CD4-positive, alpha-beta T cell treated with Interferon alpha-2 for 1 hour (primary cell): Measurements from ENCODE around the gene ACOXL.

Source experiments
- DNase-seq, 2 donors: peaks; one replicate each; pipeline ENCODE4 v3.0.0-alpha.2; 2020 to 2022

The ACOXL gene

DNA sequence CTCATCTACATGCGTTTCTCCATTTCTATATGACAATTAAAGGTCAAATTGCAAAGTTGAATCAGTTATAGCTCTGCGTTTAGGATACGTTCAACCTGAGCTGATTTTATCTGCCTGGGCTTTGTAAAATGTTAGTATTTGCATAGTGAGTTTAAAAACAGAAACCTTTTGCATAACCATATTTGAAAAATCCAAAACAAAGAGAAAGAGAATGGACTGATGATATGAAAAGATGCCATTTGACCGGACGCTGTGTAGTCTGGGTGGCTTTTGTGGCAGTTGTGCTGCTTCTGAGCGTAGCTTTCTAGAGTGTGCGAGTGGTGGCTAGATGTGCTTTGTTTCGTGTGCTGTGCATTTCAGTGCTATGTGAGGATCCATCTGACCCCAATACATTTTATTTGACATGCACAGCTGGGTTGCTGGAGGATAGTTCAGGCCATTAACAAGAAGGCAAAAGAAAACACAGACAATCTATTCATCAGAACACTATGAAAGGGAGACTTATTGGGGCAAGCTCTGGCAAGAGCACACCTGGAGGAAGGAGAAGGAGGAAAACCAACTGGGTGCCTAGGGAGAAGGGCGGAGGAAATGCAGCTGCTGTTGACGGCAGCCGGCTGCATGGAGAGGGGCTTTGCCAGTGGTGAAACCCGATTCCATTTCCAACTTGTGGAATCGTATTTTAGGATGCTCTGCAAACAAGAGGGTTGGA, 126.8 kb downstream of the ACOXL start:
- DNase-seq = no peak

DNA sequence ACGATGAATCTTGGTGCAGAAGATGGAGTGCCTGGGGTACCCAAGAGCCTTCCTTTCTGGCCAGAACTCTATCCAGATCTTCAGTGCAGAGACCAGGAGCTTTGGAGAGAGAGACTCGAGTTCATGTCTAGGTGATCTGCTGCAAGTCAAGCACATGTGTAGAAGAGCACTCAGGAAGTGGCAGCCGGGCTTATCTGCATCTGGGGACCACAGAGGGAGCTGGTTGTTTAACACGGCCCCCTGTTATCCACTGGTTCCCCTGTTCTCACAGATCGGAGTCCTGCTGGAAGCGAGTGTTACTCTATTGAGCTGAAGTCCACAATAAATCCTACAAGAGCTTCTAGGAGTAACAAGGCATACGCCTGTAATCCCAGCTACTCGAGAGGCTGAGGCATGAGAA, 128.3 kb downstream of the ACOXL start:
- DNase-seq = no peak

DNA sequence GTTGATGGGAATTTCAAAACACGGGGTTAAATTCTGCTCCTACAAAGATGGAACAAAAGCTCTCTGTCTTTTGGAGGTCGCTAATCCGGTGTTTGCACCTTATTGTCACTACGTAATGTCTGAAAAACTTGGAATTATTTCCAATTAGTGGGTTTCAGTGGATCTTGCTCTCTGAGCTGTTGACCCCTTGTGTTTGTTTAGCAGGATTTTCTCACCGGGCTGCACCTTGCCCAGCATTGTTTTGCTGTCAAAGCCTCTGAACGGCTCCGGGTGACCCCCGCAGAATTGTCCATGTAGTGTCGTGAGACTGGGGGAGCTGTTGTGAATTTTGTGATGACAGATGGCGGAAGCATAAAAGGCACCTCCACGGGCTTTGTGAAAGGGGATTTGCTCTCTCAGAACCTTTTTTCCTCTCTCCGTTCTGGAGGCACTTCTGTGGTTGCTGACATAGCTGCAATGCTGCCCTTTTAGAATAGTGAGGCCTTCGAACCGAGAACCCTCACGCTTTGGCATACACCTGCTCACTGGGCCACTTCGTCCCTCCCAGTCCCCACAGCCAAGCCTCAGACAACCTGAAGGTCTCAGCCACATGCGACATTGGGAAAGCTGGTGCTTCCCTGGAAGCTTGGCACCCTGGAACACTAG, 129.4 kb downstream of the ACOXL start:
- no peak for DNase-seq

DNA sequence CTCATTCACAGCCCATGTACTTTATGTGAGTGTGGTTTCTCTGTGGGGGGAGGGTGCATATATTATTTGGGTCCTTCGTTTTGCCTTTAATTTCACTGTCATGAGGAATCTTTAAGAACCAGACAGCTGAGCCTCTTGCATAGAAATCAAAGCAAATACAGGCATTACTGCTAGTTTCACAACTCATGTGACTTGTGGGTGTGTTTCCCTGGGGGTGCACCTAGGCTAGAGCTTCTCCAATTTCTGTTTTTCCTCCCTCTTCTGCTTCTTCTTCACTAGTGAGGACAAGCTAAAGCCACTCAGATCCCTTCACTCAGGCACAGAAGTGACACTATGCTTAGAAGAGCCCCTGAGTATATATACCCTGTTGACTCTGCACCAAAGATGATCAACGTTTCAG, 131.4 kb downstream of the ACOXL start:
- no peak for DNase-seq

DNA sequence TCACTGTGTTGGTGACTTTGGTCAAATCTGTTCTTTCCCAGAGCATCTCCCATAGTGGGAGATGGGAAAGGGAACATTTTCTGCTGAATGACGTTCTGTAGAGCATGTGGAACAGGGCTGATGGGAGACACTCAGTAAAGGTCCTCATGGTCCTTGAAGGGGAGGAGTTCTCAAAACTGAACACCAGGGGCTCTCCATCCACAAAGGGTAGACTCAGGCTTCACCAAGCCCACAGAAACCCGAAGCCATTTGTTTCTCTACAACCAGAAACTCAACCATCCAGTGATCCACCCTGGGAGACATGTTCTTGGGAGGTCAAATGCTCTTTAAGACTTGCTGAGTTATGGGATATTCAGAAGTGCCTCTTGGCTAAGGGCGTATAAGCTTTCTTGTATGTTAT, 131.8 kb downstream of the ACOXL start:
- no peak for DNase-seq

DNA sequence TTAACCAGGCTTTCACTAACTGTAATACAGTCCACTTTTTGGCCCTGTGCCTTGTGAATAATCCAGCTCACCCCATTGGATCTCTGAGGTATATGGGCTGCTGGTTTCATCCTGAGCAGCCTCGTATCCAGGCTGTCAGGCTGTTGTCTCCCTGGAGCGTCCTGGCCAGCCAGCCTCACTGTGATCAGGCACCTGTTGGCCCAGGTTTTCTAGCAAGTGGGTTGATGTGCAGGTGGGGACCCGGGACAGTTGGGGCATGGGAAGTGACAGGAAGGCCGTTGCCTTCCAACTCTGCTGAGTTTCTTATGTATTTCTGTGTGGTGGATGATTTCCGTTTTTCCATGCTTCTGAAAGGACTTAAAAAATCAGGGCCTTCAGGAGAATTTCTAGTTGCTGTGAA, 132.4 kb downstream of the ACOXL start:
- no peak for DNase-seq

DNA sequence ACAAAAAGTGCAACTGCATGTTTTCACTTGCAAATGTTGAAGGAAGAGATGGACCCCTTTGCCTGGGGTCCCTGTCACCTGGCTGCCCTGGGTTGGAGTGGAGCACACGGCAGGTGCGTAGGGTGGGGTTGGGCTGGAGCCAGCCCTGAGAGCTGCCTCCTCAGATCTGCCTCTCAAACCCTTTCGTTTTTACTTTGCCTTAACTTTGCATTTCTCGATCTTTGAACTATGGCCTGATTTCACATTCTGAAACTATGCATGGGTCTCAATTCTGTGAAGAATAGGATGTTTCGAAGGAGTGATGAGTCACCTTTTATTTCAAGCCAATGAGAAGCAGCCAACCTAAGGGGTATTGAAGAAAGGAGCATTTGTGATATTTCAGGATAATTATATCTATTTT, 132.8 kb downstream of the ACOXL start:
- DNase-seq = peak in 1 of 2 donors; percentile 30

DNA sequence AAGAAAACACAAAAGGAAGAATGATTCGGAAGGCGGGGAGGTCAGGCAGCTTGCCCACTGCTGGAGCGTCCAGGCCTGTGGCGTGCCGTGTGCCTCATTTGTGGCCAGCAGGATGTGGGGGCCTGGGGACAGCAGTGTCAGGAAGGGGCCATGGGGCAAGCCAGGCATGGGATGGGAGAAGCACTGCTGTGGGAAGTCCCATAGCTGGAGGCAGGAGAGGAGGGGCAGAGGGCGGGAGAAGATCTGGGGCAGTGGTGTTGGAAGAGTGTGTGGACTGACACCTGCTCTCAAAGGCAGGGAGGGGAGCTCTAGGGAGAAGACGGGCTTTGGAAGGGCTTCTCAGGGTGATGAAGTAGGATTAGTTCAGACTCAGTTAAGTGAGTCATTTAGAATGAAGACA, 133.7 kb downstream of the ACOXL start:
- no peak for DNase-seq

DNA sequence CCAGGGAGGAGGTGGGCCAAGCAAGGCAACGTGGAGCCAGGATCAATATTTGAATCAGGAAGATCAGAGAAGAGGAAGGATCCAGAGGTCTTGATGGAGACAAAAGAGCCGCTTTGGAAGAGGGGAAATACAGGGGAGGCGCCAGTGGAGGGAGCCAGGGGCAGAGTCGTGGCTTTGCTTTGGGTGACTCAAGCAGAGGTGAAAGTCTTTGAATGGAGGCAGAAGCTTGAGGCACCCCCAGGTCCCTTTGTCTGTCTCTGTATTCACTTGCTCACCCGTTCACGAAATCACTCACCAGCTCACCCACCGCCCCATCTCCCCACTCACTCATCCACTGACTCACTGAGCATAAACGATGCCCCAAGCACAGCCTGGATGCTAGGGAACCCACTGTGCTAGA, 134.1 kb downstream of the ACOXL start:
- no peak for DNase-seq

DNA sequence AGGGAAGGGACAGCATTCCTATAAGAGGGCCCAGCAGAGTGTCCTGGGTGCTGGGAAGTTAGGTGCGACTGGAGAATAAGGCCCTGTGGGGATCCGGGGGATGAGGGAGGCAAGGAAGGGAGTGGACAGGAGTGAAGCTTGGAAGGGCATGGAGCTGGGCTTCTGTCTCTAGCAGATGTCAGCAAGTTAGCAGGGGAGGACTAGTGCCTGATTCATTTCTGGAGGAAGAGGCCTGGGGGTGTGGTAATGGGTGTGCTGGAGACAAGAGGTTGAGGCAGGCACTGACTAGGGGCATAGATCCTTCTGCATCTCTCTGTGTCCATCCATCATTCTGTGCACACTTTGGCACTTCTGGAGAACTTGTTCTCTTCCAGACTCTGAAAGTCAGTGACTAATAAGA, 134.7 kb downstream of the ACOXL start:
- DNase-seq = no peak

DNA sequence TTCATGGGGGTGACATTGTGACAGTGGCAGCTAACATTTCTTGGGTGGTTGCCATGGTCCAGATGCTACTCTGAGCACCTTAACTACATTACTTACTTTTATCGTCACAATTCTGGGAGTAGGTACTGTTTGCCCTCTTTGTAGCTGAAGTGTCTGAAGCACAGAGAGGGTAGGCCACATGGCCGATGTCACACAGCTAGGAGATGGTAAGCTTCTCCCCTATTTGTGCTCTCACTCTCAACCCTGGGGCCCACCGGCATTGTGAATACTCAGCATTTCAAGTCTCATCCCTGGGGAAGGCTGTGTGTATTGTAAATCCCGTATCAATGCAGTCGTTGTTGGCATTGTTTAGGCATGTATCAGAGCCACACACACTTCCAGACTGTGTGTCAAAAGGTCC, 136.6 kb downstream of the ACOXL start:
- DNase-seq = no peak

DNA sequence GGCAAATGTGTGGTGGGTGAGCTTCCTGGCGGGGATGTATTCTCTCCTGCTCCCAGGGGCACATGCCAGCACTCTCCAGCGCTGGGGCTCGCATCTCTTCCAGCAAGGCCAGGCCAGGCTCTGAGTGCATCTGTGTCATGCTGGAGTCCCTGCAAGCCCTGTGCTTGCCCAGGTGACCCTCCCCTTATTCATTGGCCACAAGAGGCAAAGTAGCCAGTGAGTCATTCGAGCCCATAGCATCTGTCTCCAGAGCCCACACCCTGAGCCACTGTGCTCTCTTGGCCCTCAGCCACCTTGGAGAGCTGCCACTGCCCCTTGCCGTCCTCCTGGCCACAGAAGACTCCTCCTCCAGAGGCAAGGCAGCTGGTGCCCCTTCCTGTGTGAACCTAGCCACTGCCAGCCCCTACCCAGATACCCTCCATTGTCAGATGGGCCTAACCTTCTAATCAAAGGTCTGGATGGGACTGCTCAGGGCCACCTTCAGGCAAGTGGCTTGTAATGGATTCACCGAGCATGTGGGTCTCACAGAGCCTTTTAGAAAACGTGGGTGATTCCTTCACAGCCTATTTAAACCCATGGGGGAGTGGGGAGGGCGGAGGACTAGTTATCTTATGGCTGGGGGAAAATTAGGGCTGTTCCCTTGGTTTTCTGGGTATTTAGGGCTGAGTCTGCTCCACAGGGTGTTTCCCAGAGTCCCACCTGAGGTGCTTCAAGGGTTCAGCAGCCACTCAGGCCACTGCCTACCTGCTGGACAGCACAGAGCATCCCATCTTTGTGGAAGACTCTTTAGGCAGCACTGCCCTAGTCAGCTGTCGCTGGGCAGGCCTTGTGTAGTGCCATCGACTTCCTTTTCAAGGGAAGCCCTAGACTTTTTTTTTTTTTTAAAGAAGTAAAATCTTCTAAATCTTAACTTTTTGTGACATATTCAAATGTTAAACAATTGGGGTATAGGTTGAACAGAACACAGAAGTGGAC, 137.4 kb downstream of the ACOXL start:
- no peak for DNase-seq

DNA sequence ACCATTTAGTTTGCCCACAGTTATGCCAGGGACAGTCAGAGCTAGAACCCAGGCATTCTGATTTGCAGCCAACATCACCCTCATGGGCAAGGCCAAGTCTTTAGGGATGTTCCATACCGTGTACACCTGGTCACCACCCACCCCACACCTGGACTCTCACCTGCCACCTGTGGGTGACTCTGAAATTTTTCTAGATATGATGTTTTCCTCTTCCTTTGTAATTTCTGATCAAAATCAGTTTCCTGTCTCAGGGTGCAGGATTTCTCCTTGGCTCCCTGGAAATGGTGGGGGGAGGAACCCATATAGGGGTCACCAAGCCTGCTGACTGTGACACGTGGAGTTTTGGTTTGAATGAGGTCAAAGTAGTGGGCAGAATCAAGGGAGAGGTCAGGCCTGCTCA, 138.2 kb downstream of the ACOXL start:
- DNase-seq = no peak

DNA sequence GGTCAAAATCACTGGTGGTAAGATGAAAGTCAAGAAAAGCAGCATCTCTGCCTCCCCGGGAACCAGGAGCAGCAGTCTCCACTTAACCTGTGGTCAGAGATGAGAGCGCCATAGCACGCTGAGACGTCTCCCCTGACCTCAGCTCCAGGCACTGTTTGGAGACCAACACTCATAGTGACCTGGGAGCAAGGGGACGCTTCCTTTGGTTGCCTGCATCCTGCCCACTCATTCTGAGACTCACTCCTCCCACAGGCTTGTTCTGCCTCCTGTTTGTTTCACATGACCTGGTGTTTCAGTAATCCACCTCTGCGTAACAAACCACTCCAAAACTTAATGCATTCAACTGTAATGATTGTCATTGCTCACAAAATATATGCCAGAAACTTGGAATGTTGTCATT, 139.3 kb downstream of the ACOXL start:
- no peak for DNase-seq

DNA sequence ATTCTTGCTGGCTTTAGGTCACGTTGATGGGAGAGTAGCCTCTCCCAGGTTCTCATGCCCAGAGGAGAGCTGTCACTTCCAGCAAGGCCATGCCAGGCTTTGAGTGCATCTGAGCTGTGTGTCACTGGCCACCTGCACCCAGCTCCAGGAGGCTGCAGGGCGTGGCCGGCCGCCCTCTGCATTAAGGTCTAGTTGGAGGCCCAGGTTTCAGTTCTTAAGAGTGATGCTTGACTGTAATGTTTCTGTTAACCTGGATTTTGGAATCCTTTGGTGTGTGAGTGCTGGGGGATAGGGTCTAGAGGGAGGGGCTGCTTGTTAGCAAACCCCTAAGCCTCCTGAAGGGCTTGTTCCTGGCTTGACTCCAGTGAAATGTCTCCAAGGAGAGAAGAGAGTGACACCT, 140.1 kb downstream of the ACOXL start:
- DNase-seq = no peak

DNA sequence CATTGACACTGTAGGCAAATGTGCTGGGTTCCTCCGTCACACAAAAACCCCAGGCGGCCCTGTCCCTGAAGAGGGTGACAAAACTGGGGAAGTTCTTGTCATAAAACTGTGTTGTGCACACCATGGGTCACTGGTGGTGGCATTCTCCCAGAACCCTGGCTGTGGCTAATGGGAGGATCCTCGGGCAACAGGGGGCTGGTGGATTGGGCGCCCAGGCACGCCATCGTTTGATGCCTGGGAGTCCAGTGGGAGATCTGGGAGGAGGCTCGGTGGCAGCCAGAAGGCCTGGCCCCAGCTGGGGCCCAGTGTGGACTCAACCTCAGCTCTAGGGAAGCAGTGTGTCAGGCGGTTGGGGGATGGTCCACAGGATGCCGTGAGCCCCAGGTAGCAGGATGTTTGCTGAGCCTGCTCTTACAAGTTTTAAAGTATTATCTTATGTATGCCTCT, 140.7 kb downstream of the ACOXL start:
- no peak for DNase-seq

DNA sequence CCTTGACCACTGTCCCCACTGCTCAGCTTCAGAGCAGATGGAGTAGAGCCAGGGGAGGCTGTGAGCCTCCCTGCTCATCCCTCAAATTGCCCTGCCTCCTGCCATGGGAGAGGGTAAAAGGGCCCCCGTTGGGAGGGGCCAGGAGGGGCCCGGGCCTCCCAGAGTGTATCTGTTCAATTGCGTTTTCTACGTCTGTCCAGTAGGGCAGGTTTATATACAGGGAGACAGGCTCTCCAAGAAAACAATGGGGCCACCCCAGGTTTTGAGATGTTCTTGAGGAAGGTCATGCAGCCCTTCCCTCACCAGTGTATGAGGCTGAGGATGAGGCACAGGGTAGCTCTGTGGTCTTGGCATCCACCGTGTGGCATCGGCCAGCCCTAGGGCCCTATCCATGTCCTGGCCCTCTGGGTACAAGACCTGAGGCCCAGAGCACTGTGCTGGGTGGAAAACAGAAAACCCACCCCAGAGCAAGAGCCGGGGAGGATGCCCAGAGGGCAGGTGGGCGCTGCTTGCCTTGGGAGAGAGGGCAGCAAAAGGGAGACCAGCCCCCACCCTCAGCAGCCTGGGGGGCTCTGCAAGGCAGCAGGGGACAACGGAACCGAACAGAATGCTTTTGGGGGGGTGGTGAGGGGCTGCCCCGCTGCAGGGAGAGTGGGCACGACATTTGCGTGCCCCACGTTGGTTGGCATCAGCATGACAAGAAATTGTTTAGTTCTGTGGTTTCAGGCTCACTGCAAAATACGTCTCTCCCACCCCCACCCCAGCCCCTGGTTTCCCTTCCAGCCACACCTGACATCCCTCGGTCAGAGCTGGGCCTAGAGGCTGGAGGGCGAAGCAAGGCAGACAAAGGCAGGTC, 141.5 kb downstream of the ACOXL start:
- no peak for DNase-seq

DNA sequence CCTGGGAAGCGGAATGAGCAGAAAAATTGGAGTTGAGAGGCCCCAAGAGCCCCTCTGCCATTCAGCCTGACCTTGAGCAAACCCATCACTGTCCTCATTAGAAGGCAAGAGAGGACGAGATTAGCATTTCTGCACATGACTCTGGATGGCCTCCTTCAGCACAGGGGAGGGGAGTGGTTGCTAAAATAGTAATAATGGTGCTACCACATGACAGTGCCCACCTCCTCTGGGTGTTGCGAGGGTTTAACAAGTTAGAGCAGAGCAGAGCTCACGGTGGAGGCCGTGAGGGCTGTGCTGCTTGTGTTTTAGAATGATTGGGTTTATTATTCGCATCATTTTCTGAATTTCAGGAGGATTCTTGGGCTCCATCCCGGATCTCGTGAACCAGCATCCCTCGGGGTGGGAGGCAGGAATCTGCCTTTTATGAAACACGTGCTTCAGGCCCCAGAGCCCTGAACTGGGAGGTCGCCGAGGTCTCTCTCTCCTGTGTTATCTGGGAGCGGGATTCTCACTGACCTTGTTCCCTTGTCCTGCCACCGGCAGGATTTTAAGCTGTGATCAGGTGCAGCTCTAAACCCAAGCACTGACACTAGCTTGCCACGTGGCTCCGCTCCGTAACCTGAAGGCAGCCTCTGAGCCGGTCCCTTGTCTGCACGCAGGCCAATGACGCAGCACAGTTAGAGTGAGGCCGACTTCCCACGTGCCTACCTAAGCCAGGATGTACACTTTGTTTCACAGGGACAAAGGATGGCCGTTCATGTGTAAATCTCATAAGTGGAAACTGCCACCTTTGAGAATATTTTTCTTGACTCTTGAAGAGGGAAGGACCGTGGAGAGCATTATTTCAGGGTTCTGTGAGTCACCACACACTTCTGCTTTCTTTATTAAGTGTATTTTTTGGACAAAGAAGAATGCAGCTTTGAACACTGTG, 142.3 kb downstream of the ACOXL start:
- no peak for DNase-seq

DNA sequence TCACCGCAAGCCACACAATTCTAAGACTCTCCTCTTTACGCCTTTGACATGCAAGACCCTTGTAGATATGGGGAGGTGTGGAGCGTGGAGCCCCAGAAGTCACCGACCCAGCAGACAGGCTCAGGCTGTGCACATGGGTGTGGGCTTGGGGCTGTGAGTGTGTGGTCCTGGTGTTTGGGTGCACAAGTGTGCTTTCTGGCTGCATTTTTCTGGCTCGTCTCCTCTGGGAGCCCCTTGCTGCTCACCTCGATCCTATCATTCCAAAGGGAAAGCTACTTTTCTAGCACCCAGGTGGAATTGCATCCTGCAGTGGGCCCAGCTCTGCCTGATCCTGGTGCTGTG, 143.0 kb downstream of the ACOXL start:
- DNase-seq = no peak

DNA sequence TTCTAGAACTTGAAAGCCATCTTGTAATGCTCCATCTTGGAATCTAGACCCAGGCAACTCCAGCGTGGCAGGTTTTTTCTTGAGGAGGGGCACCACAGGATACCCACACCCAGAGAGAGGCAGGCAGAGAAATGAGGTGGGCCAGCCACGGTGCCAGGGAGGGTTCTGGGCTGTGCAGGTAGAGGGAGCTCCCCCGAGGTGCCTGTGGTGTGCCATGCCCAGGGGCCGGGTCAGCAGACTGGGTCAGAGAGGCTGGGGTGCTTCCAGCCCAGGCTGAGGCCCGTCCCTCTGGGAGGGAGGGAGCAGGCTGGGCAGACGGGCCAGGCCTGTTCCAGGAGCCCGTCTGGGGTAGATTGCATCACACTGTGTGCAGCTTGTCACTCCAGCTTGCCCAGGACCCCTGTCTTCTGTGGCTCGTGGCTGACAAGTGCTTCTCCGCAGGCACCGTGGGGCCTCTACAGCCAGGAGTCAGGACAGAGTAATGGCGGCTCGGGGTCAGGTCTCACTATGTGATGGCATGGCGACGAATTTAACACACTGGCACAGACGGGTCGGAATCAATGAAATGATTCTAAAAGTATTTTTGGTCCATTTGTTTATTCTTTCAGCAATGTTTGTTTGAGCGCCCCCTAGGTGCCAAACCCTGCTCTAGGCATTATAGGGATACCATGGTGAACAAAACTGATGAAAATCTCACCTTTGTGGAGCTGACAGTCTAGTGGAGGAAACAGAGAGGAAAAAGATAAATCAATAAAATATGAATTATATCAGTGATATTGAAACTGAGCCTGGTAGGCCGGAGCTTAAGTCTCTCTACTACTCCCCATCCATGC, 144.0 kb downstream of the ACOXL start:
- no peak for DNase-seq
